GM18909 (cell line): ENCODE data around the gene NCAM2.

ENCODE experiments used
- ATAC-seq: cut with Tn5 transposase; IDR thresholded peaks from one replicate; pipeline ENCODE4 v1.9.1; 2021; ENCODE audit warnings: mild to moderate bottlenecking; ENCODE audit not compliant: unreplicated experiment, poor library complexity

NCAM2 gene

DNA sequence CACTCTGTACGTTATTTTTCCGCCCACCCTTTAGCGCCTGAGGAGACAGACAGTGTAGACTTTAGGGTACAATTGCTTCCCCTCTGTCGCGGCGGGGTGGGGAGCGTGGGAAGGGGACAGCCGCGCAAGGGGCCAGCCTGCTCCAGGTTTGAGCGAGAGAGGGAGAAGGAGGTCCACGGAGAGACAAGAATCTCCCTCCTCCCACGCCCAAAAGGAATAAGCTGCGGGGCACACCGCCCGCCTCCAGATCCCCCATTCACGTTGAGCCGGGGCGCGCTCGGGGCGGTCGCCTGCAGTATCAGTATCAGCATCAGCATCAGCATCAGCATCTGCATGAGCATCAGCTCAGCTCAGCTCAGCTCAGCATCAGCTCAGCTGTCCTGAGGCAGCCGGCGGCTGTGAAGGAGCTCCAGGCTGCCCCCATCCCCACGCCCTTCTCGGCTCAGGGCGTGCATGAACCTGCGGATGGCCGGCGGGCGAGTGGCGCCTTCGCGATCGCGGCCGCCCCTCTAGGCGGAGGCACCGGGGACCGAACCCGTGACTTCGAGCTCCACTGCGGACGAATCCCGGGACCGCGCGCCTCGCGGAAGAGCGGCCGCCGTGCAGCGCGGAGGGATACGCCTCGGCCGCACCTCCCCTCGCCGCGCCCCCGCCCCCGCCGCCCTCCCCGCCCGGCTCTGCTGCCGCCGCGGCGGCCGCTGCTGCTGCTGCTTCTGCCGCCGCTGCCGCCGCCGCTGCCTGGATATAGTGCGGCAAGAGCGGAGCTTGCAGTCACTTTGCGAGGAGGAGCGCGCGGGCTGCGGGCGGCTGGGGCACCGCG is at the start of gene NCAM2:
NCAM2 (plus strand) TSS at position 774 of the 820 bp plus-strand sequence.
- no peak for ATAC-seq

DNA sequence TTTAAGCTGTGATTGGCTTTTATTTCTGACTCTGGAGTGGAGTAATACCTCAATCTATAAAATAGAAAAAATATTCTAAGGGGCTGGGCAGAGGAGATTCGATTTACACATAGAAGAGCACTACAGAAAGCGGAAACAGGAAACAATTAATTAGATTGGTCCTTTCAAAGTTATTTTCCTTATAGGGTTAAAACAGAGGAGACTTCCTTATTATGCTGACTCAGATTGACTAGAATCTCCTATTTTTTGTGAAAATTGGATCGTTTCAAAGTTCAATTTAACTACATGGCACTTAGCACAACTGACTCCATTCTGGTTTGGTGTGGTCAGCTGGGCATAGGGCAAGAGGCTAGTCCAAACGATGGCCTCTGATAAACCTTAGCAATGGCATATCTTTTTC is 48.3 kb upstream of the NCAM2 start:
- no peak for ATAC-seq

DNA sequence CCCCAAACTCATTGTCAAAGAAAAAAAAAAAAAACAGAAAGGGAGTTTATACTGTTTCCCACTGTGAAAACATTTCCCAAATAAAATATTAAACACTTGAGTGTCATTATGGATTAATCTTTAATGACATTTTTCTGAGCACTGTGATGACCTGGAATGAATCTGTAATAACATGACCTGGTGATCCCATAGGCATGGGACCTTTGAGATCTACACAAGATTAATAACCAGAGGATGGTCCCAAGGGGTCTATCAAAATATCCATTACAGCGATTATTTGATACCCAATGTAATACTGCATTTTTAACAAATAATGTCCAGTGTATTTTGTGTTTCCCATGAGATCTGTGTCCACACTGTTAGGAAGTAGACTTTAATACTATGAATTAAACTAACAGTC is 32.4 kb upstream of the NCAM2 start:
- ATAC-seq = no peak

DNA sequence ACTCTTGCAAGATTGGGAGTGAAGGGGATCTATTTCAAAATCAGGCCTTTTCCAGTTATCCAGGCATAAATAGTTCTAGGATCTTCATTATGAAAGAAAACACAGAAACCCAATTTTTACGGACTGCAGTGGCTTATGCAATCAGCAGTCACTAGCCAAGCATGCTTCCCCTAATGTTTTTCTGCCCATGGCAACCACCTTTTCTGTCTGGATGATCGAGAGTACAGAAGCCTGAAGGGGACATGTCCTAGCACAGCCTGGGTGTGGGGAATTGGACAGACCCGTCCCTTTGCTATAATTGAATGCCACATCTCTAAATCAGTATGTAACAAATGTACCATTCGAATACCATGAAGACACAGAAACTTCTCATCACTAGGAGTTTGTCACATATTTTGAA is 29.8 kb upstream of the NCAM2 start:
- ATAC-seq = no peak

DNA sequence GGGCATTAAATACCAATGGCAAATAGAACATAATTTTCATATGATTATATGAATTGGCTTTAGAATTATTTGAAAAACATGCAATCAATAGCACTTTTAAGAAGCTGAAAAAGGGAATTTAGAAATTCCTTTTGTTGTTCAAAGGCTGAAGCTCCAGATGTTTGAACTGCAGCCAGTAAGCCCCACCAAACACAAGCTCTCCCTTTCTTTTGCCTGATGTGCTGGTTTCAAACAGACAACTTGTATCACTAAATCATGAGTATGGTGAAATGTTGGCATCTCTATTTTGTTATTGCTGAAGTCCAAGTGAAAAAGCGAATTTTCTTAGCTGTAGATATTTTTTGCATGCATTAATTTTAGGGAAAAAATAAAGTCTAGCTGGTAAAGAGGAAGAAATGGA is 27.5 kb upstream of the NCAM2 start:
- ATAC-seq = no peak

DNA sequence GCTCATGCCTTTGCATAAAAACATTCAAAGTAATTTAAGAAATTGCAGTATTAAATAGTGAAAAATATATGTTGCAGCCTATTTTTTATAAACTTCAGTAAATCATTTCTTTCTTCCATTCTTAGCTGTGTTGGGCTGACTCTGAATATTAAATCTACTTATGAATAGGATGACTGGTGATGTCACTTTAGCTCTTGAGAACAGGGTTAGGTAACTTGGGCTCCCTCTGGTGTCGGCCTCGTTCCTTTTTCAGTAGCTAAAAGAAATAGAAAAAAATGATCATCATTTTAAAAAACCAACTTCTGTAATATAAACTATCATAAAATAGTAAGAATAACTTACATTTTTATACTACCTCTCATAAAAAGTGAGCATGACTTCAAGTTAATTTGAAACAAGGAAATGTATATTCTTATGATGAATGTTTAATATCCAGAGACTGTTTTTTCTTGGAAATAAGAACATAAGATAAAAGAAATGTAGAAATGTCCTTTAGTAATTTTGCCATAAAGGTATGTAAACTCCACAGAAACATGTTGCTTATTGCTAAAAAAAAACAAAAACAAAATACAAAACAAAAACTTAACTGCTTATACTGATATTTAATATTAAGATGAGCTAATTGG is 26.8 kb upstream of the NCAM2 start:
- ATAC-seq = no peak

DNA sequence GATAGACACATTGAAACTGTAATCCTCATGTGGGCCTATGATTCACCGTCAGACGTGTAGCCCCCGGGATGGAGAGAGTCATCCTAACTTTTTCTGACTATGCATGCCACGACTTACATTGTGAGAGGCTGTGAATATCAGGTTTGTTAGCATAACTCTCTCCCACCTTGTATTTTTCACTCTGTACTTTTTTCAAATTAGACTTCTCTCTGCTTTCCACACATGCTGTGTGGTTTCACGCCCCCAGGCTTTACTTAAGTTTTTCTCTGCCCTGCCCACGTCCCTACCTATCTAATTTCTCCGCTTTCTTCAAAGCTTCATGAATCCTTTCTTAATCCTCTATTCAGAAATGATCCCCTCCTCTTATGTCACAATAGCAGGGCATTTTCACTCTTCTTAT is 3.4 kb upstream of the NCAM2 start:
- no peak for ATAC-seq

DNA sequence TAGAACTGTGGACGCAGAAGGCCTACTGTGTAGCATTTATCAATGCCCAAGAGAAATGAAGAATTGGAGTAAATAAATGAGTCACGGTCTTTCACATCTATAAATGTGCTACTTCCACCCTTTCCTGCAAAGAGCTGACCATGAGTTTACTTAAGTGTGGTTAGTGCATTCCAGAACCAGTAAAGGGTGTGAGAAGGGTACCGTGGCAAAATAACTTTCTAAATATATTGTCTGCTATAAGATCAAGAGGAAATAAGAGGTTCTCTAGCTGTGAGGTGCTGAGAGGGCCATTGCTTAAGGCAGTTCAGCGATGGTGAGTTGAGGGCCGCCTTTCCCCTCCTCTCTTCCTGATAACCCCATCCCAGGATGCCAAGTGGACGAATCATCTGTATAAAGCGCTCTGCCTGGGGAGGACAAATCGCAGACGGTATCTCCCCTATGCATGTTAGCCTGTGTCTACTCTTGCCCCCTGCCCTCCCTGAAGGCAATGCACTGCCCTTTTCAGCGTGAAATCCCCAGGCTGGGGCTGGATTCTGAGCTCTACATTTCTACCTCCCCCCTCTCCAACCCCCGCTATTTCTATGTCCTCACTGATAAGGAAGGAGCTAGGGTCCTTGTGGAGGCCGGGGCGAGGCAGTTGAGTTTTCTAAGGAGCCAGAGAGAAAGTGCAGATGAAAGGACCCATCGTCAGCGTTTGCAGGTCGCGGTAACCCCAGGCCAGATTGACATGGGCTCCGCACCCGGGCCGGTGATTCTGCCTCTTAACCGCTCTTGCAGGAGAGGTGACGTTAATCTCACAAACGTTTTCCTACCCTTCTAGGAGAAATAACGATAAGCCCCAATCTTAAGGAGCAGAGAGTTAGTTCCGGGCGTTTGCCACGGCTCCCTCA is 1.5 kb upstream of the NCAM2 start:
- no peak for ATAC-seq

DNA sequence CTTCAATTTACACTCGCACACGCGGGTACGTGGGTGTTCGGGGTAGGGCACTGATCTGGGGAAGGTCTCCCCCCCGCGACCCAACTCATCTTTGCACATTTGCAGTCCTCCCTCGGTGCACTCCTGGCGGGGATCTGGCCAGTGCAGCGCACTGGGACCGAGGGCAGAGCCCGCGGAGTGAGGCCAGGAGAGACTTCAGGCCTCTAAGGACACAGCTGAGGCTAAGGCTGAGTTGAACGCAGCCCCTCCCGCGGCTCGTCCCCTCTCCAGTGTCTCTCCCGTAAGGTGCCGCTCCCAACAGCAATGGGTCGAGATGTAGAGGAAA is 936 bp upstream of the NCAM2 start:
- ATAC-seq = no peak

DNA sequence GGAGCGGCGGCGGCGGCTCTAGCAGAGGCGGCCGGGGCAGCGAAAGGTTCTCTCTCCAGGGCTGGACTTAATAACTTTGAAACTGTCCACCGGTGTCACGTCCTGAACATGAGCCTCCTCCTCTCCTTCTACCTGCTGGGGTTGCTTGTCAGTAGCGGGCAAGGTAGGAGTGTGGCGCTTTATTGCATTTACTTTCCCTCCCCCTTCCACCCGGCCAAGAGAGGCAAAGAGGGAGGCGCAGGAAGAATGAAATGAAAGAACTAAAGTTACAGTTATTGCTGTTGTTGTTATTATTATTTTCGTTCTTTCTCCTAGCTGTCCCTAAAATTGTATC is 214 bp downstream of the NCAM2 start:
- no peak for ATAC-seq

DNA sequence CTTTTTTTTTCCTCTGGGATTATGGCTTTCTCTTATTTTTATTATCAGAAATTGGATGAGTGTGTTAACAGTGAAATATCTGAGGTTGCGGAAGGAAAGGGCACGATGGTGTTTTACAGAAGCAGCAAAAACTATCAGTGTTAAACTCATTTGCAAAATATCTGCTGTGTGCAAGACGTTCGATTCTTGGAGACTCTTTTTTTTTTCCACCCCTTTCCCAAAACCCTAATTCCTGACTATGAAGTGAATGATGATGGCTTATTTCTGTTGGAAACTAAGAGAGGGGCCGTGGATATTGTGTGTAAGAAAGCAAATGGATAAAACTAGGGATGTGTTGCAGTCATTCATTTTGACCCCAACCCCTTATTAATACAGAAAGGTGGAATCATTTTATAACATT is 677 bp downstream of the NCAM2 start:
- no peak for ATAC-seq

DNA sequence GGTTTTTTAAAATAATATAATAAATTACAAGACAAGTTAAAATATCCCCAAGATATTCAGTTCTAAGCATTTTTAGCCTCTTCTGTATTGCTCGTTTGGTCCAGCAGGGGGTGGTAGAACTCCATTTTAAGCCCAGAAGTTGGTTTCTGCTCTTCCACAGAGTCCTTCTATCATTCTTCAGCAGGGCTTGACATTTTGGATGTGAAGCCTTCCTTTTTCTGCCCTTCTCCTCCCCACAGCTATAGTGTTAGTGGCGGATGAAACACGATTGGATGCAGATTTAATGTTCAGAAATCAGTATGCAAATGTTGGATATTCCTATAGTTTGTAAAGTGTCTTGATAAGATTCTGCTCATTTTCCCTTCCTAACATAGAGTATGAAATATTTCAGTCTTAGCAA is 1.4 kb downstream of the NCAM2 start:
- ATAC-seq = no peak

DNA sequence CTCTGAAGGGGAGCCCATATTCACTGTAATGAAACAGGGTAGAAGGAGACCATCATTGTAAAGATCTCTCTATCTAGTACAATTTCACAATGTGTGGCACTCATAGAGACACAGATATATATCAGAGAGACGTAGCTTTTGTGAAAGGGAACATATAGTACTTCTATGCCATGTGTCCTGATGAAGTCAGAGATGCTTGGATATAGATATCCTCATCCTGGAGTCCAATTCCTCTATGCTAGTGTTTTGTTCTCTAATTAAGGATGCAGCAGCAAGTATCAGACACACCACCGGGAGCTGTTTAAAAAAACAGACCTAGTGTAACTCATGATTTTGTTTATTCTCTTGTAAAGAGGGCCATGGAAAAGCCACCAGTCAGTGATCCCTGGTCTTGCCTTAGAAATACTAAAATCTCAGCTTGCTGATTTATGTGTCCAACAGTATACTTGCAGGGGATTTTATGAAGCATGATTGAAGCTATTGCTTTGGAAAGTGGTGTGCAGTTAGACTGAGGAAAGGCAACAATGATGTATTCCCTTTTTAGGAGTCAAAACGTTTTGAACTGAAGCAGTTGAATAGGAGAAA is 2.5 kb downstream of the NCAM2 start:
- no peak for ATAC-seq

DNA sequence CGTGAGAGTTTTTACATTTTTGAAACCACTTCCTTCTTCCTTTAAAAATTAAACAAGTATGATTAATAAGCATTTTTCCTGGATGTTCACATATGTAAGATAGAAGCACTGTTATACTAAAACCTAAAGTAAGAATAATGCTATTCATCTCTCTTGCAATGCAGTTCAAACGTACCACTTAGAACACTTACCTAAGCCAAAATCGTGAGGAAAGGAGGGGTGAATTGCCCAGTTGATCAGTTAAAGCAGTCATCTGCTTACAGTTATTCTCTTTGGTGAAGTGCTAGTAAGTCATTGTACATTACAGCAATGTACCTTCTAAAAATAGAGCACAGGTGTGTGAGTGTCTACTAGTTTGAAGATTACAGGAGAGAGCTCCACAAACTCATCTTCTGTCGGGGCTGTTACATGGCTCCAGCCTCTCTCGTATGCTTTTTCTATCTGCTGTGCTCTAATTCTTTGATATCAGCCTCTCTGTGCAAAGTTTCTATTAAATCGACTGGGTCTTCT is 3.4 kb downstream of the NCAM2 start:
- no peak for ATAC-seq

DNA sequence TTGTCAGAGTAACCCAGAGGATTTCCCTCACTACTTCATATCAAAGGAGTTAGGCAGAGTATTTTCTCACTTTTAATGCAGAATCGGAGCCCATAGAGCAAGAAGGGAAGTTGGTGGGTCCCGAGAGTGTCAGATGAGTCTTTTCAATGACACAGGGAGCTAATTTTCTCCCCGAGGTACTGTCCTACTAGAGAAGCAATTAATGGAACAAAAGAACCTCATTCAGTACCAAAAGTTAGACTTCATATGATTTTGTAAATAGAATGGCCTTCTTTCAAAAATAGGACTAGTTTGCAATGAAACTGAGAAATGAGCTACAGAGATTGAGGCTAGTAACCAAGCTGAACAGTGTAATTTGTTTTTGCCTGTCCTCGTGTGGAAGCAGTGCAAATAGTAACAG is 3.9 kb downstream of the NCAM2 start:
- ATAC-seq = no peak

DNA sequence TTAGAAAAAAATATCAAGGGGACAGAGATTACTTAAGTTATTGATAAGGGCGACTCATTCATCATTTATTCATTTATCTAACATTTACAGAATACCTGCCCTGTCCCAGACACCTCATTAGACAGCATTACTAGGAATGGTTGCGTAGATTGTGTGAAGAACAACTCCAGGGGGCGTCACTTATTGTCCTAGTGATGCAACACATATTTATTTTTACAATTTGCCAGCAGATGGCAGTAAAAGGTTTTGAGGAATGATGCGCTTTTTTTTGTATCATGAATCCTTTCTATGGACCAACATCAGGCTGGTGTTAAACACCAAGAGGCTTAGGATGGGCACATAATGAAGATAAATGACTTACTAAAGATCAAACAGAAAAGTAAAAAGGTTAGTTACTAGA is 5.5 kb downstream of the NCAM2 start:
- no peak for ATAC-seq

DNA sequence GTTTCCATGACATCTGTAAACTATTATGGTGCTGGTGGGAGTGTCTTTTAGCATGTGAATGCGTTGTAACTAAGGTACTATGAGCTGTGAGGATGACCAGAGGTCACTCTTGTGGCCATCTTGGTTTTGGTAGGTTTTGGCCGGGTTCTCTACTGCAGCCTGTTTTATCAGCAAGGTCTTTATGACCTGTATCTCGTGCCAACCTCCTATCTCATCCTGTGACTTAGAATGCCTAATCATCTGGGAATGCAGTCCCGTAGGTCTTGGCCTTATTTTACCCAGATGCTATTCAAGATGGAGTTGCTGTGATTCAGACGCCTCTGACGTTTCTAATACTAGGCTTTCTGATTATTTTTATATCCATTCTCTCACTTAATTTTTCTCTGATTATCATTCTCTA is 9.4 kb downstream of the NCAM2 start:
- ATAC-seq = no peak

DNA sequence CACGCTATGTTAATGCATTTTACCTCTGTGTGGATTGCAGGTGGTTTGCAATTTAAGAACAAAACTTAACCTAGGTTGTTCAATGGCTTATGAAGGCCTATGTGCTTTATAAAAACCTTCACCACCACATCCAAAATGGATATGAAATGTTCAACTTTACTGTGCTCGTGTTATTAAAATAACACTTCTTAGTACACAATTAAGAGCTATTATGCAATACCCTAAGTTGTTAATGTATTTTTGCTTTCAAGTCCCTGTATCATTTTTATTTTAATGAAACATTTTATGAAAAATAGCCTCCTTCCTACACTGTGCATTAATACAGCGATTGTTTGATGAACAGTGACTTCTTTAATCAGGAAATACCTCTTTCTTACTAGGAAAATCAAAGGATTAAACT is 12.0 kb downstream of the NCAM2 start:
- no peak for ATAC-seq

DNA sequence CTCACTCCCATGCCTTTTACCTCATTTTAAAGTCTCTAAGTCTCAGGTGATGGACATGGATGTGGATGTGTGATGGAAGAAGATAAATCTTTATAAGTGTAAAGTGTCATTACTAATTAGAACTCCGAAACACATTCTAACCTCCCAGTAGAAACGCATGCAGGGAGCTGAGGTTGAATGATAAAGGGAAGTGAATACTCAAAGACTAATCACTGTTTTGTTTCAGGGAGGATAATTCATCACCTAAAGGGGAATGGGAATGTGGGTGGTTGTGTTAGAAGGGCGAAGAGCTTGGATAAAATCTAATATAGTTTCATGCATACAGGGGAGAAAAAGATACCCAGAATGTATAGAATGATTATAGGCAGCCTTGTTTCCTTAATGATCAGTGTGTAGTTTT is 12.5 kb downstream of the NCAM2 start:
- no peak for ATAC-seq

DNA sequence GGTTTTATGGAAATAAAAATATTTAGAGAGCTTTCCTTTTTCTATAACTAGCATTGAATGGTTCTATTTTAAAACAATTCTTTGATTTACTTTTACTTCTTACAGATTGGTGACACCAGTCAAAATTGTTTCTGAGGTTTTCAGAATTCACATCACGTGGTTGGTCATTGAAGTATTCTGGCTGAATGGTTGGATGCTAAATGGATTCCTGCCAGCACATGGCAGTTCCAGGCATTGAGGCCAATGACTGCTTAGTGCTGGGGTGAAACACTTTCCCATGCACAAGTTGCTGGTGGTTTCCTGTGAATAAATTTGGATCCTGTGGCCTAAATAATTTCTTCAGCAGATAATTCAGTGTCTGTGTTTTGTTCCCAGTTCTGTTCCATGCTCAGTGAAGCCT is 20.6 kb downstream of the NCAM2 start:
- no peak for ATAC-seq

DNA sequence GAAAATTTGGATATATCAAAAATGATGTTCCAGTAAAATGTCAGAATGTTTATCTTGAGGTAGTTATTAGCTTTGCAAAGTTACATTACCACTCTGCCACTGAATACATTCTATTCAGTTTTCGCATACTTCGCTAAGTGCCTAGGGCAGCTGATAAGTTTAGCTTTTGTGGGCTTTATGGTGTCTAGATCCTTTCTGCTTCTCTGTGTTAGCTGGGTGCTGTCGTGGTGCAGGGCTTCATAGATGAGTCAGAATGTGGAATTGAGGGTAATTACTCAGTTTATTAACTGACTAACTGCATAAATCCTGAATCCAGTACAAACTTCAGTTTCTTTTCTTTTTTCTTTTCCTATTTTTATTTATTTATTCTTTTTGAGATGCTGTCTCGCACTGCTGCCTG is 21.5 kb downstream of the NCAM2 start:
- ATAC-seq = no peak
